CD4-positive, alpha-beta T cell treated with Interleukin-2 at 100 ng/mL for 4 hours (primary cell): ENCODE results near the gene SLC38A3.
"Not testable (repeated sequence)": the region's sequence is repeated elsewhere in the genome, so short reads cannot be mapped to it uniquely, and the experiment has no call there.

Experiments
- DNase-seq: peaks from one replicate; pipeline ENCODE4 v3.0.0-alpha.2; 2020; ENCODE audit warnings: low spot score

Gene SLC38A3

DNA sequence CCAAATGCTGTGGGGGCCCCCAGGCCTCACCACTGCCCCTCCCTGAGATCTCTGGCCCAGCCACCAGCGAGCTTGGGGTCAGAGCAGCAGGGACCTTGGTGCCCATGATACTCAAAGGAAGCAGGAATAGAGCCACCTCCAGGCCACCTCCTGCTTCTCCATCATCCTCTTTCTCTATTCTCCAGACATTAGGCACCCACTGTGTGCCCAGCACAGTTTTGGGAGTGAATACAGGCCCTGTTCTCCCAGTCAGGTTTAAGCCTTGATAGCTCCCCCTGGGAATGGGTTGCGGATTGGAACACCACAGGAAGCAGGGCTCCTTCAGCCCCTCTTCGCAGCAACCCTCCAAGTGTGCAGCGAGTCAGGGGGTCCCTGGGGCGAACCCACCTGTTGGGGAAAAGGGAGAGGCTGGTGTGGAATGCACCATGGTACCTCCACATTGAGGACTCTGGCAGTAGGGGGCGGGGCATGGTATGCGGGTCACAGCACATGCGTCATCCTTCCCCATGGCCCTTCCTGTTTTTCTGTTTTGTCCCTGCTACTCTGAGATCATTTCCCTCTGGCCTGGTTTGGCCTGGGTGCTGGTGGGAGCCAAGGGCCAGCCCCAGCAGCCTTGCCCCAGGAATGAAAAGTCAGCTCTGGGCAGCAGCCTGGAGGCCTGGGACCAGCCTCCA is 49.6 kb downstream of the SLC38A3 start:
- DNase-seq: peak; percentile 17

DNA sequence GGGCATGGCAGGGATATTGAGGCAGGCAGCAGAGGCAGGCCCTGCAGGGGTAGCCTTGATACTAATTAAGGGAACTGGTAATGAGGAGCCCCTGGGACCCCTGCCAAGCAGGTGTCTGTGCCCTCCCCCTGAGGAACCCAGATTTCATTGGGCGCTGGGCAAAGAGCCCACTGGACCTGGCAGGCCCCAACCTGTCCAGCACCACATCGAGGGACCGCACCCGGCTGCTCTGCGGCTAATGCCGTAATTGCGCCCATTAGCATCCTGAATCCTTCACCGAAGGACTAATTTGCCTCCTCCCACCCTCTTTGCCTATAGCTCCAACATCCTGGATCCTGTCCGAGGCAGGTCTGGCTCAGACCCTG is 50.2 kb downstream of the SLC38A3 start:
- no peak for DNase-seq

DNA sequence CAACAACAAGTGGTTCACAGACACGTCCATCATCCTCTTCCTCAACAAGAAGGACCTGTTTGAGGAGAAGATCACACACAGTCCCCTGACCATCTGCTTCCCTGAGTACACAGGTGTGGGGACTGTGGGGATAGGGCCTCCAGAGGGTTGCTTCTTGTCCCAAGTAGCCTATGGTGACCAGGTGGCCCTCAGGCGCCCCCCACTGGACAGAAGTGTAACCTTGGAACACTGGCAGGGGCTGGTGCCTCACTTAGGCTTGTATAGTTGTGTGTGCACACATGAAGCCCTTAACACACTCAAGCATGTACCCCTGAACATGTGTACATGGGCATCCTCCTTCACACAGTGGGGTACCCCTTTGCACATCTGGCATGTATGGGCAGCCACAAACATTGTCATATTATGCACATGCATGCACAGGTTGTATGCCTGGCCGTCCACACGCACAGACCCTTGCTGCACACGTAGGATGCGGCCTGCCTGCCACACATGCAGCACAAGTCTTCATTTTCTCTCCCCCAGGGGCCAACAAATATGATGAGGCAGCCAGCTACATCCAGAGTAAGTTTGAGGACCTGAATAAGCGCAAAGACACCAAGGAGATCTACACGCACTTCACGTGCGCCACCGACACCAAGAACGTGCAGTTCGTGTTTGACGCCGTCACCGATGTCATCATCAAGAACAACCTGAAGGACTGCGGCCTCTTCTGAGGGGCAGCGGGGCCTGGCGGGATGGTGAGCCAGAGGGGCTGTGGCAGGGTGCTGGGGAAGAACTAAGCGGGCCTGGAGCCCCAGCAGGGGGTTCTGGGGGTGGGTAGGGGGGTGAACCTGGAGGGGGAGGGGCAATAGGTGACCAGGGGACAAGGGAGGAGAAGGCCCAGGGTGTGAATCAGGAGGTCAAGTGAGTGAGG is 52.2 kb downstream of the SLC38A3 start:
- peak; percentile 43 for DNase-seq

DNA sequence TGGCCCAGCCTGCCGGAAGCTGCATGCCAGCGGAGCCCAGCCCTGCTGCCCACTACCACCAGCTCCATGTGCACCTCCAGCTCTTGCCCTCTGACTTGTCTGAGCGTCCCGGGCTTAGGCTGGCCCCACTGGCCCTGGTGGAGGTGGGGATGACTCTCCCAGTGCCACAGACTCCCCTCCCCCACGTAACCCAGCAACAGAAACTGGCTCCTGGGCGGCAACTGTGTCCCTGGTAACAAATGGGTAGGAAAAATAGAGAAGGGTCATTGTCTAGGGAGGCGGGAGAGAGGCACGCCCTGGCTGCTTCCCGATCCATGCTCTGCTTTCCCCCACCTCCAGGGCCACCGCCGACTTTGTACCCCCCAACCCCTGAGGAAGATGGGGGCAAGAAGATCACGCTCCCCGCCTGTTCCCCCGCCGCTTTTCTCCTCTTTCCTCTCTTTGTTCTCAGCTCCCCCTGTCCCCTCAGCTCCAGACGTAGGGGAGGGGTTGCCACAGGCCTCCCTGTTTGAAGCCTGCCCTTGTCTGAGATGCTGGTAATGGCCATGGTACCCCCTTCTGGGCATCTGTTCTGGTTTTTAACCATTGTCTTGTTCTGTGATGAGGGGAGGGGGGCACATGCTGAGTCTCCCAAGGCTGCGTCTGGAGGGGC is 53.1 kb downstream of the SLC38A3 start:
- no peak for DNase-seq

DNA sequence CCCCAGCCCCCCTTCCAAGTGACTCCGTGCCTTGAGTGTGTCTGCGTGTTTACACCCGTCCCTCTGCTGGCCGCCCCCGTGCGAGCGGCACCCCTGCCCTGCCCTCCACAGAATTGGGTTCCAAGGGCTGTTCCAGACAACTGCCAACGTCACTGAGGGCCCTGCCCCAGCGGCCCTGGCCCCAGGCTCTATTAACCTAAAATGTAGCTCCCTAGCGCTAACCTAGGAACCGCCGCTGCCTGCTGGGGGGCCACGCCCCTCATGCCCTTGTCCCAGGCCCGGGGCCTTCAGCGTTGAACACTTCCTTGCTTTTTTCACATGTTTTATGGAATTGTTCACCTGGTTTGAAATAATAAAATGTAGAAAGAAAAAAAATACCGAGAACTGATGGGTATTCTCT is 53.9 kb downstream of the SLC38A3 start:
- DNase-seq: no peak

DNA sequence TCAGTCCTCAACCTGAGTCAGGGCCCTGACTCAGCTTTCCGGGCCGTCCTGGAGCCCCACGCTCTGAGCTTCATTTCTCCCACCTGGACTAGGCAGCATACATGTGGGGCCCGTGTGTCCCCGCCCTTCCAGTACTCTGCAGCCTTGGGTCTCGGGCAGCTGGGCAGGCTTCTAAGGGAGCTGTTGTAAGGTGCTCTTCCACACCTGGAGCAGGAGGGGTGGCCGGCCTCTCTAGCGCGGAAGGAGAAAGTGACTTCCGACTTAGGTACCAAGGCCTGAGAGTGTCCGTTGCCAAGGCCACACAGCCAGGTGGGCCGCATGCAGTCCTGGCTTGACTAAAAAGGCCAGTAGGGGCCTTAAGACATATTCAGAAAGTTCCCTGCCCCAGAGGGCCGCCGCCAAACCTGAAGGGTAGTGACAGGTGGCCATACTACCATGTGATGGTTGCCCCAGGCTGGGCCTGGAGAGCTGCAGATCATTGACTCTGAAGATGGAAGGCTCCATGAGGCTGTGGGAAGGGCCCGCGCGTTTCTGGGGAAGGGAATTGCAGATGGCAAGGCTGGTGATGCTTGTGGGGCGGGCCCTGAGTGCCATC is 54.5 kb downstream of the SLC38A3 start:
- no peak for DNase-seq

DNA sequence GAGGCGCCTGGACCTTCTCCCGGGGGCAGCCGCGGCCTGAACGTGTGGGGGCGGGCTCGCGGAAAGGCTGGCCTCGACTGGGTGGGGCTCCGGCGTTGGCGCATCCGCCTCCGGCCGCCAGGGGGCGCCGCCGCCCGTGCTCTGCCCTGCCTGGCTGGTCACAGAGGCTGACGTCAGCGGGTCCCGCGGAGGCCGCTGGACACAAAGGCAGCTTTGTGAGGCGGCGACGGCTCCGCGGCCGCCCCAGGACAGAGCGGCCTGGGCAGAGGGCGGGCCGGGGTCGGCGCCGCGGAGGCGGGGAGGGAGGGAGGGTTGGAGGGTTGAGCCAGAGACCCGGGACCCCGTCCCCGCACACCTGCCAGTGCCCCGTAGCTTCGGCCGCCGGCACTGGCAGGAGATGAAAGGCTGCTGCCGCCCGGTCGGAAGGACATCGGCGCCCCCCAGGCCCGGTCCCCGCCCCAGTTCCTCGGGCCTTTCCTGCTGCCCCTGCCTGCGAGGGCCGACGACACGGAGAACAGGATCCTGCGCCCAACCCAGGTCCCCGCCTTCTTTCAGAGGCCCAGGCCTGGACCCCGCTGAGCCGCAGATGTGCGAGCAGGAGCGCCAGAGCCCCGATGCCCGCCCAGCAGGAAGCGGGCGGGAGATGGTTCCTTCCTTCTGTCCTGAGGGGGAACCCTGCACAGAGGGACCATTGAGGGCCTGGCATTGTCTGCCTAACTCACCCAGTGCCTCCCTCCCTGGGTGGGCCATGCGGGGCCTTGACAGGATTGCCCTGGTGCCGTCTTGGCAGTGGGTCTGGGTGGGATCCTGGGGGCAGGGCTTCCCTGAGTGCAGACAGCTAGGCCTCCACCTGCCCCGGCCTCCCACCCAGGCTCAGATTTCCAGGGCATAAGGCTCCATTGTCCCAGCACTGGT is 55.2 kb downstream of the SLC38A3 start:
- peak; percentile 84 for DNase-seq

DNA sequence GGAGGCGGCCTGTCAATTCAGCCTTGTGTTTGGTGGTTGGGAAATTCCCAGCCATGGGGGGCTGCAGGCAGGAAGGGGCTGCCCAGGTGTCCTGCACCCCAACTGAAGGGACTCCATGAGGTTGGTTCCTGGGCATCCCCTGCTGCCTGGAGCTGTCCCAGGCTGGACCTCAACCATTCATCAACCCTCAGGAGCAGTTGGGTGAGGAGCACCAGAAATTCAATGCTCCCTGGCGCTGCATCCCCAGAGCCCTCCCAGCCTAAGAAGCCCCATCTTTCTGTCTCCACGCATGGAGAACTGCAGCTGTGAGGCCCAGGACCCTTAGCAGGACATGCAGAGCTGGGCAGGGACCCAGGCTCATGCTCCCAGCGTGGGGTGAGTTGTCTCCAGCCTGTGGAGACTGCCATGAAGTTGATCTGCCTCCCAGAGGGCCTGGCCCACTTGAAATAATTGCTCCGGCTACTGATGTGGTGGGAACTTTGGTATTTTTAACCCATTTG is 55.9 kb downstream of the SLC38A3 start:
- no peak for DNase-seq

DNA sequence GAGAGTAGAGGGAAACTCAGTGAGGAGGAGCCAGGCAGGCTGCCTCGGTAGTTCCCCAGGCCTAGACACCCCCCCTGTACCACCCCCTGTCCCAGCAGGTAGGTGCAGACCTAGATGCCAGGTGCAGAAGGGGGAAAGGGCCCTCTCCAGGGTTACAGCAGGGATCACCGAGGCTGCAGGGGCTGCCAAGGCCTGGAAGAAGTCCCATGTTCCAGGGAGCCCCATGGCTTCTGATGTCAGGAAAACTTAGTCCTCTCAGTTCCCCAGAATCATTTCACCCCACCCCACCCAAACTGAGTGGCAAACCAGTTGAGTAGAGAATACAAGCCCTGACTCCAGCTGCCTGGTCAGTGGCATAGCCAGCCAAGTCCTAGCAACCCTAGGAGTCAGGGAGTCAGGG is 56.4 kb downstream of the SLC38A3 start:
- DNase-seq: no peak

DNA sequence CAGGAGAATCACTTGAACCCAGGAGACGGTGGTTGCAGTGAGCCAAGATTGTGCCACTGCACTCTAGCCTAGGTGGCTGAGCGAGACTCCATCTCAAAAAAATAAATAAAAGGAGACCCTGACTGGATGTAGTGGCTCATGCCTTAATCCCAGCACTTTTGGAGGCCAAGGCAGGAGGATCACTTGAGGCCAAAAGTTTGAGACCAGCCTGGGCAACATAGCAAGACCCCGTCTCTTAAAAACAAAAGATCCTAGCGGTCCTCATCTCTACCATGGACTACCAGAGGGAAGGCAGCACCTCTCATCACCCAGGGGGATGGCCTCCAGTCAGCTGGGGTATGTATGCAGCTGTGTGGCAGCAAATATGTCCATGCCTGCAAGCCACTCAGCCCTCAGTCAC is 57.1 kb downstream of the SLC38A3 start:
- DNase-seq: not testable (repeated sequence)

DNA sequence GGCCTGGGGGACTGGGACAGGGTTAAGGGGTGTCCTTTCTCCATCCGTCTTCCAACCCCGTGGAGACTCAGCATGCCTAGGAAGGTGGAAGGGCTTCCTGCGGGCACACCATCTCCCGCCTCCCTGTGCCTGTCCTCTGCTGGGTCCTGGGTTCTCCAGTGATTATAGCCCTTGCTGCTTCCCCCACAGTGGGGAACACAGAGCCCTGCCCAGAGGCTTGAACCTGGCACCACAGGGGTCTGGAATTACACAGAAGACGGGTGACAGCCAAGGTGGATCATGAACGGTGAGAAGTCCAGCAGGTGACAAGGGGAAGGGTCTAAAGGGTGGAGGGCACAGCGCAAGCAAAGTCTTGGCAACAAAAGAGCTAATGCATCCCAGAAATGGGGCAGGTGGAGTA is 57.7 kb downstream of the SLC38A3 start:
- no peak for DNase-seq

DNA sequence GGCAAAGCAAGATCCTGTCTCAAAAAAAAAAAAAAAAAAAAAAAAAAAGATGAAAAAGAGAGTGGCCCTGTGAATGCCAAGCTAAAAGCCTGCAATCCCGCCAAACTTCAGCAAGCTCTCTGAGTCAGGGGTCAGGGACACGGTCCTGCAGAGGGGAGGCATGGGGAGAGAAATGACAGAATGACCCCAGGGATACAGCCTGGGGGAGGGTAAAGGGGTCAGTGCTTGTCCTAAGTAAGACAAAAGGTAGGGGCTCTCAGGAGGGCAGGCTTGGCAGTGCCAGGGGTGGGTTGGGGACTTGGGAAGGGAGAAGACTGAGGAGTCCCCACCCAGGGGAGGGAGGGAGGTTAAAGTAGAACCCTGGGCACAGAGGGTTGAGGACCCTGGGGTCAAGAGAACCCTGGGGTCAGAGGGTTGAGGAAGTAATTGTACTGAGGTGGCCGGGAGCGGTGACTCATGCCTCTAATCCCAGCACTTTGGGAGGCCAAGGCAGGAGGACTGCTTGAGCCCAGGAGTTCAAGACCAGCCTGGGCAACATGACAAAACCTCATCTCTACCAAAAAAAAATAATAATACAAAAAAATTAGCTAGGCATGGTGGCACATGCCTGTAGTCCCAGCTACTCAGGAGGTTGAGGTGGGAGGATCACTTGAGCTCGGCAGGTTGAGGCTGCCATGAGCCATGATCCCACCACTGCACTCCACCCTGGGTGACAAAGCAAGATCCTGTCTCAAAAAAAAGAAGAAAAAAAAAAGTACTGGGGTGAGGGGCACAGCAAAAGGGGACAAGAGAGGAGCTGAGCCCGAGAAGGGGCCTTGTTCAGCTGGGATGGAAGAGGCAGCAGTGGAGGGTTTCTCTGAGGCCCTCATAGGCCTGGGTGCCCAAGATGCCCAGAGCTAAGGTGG is 58.7 kb downstream of the SLC38A3 start:
- no peak for DNase-seq

DNA sequence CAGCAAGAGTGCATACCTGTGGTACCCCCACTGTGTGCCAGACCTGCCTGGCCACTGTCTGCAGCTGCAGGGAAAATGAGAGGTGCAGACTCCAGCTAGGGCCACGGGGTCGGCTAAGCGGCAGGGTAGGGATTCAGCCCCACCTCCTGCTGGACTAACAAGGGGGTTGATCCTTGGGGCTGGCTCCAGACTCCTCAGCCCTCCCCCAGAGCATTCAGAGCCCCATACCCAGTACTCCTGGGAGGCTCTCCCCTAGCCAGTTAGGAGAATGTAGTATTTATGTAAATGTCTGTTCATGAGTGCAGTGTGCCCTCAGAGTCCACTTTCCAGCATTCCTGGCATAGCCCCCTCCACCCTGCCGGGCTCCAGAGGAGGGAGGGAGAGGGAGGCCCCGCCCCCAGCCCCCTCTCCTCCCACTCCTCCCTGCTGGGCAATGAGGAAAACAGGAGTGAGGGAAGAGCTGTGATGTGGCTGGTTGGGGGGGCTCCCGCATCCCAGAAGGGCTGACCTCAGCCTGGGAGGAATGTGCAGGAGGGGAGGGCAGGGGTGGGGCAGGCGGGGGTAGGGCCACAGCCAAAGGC is 59.4 kb downstream of the SLC38A3 start:
- DNase-seq: no peak

DNA sequence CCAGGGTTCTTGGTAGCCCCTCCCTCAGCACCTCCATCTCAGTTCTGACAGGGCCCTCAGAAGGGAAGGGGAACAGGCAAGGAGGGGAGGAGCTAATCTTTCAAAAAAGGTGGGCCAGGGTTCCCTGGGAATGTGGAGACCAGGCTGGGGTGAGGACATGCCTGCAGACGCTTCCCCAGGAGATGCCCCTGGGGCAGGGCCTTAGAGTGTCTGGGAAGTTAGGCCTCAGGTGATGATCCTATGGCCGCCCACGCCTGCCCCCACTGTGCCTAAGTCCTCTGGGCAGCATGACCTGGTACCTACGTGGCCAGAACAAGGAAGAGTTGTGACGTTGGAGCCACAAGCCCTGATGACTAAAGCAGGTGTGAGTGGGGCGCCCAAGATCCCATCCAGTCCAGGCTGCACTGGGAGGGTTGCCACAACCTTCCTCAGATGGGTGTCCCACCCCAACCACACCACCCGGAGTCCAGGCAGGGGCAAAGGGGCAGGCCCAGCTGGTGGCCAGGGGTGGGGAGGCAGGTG is 60.0 kb downstream of the SLC38A3 start:
- no peak for DNase-seq

DNA sequence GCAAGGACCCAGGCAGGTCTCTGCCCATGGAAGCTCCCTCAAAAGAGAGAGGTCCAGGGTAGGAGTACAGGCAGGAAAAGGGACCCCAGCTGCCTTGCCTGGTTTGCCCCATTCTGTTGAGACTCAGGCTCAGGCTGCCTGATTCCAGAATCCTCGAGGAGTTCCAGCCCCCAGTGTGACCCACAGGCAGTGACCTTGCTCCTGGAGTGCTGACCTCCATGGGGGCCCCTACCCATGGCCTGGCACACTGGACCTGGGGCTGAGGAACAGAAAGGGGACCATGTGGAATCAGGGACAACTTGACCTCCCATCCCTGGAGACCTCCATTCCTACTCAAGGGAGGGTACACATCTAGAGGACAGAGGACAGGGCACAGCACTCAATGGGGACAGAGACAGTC is 60.5 kb downstream of the SLC38A3 start:
- no peak for DNase-seq

DNA sequence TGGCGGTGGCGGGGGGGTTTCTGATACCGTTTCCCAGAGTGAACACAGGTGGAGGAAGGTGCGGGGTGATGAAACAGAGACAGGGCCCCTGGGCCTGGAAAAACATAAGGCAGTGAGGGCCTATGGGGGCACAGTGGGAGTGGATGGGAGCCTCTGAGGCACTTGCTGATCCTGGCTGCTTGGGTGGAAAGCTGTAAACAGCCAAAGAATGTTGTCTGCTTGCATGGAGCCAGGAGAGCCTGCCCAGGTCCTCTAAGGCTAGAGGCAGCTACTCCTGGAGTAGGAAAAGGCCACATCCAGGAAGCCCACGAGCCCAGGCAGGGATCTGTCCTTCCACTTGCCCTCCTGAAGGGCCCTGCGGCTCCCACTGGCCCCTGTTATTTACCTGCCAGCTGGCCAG is 60.9 kb downstream of the SLC38A3 start:
- DNase-seq: no peak

DNA sequence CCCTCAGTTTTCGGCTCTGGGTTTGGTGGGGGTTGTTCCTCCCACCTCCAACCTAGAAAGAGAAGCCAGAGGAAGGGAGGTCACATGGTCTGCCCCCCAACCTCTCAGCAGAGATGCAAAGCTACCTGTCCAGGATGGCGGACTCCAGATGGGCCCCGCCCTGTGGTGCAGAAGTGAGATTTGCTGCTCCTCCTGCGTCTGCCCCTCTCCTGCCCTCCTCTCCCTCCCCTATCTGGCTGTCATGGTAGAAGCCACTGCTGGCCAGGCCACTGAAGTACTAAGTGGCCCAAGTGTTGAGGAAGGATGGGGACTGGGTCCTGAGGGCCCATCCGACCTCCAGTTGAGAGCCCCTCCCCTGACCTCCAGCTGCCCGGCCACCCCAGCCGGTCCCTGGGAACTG is 61.8 kb downstream of the SLC38A3 start:
- no peak for DNase-seq

DNA sequence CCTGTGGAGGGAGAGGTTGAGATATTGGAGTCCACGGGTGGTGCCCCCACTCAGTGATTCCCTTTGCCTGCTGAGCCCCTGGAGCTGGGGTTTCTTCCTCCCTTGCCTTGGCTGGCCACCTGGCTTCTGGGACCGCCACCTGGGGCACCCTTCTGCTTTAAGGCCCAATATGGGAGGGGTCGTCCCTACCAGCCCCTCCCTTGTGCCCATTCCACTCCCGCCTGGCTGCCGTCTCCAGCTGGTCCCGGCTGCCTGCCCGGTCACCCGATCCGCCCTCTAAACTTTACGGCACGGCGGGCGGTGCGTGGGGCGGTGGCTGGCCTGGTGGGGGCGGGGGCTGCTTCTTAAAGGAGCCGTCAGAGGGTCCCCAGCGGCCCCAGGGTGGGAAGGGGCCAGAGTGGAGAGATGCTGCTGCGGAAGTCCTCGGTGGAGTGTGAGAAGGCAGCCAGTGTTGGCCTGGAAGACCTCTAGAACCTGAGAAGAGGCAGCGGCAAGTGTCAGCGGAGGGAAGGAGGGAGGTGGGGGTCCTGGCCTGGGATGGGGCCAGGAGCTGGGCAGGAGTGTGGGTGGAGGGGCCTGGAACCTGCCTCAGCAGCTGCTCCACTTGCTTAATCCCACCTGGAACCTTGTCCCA is 62.3 kb downstream of the SLC38A3 start:
- no peak for DNase-seq

DNA sequence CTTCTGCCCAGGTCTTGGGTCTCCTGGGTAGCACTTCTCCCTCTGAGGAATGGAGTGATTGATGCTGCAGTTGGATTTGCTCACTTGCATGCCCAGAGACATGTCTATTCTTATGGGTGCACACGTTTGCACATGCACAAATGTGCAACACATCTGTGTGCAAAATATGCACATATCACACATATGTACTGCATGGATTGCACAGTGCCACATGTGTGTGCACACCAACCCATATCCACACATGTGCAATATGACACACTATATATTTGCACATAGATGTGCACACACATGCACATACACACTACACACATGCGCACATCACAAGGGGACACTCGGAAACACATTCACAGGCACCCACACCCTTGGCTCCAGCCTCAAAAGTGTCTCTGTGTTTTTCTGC is 63.2 kb downstream of the SLC38A3 start:
- DNase-seq: no peak
